HepG2 (cell line): ENCODE results near the gene BATF3. TPM values are rescaled to one million over a fixed set of nuclear protein-coding genes. Genes with fewer than 3 reads are reported as not detected.

ENCODE experiments used
- FOXA3 ChIP-seq: IDR thresholded peaks from 2 replicates; pipeline ENCODE4 v1.6.1; 2016; ENCODE audit warnings: missing genetic modification reagents, missing compliant biosample characterization
- HNF1B ChIP-seq: sonication (generic); formaldehyde crosslinking; IDR thresholded peaks from 2 replicates; pipeline ENCODE4 v1.5.1; 2020; ENCODE audit warnings: mild to moderate bottlenecking, moderate library complexity, missing genetic modification reagents
- JDP2 ChIP-seq: sonication (generic); formaldehyde crosslinking; IDR thresholded peaks from 2 replicates; pipeline ENCODE4 v1.8.1; 2022; ENCODE audit warnings: missing genetic modification reagents, borderline replicate concordance
- MAZ ChIP-seq, 2 experiments: sonication (generic) in 1 of 2; formaldehyde crosslinking in 1 of 2; IDR thresholded peaks; 2 replicates each; pipeline versions ENCODE4 v1.5.0 to v1.6.1; 2012 to 2020; ENCODE audit warnings: low read depth in 2 of 2, mild to moderate bottlenecking in 2 of 2, borderline replicate concordance in 1 of 2, improper control_type of control experiment in 1 of 2, low read length in 1 of 2, missing genetic modification reagents in 1 of 2, moderate library complexity in 1 of 2
- MYC ChIP-seq: sonication (generic); formaldehyde crosslinking; IDR thresholded peaks from 2 replicates; pipeline ENCODE4 v1.9.0; 2021; ENCODE audit warnings: missing genetic modification reagents, borderline replicate concordance
- ZBTB43 ChIP-seq: sonication (generic); formaldehyde crosslinking; conservative IDR thresholded peaks from 2 replicates; pipeline ENCODE4 v1.4.0; 2020; ENCODE audit warnings: missing genetic modification reagents
- ZNF564 ChIP-seq: sonication (generic); formaldehyde crosslinking; IDR thresholded peaks from 2 replicates; pipeline ENCODE4 v1.8.1; 2023; ENCODE audit warnings: mild to moderate bottlenecking, missing genetic modification reagents
- polyA plus RNA-seq, 8 experiments: library from polyadenylated mRNA; depleted of rRNA in 3 of 8; stranded (reverse) in 7 of 8; unstranded in 1 of 8; fragments of >200 nt; fragmentation: Illumina TruSeq in 4 of 8; extraction: Trizol in 4 of 8; gene quantifications; 2 replicates each; pipeline versions ENCODE4 v1.2.1 to v1.2.3, GENCODE V29; 2011 to 2016; ENCODE audit warnings: low read depth in 4 of 8, missing spikeins in 1 of 8, mixed read lengths in 1 of 8; ENCODE audit not compliant: insufficient read depth in 1 of 8
- total RNA-seq, 5 experiments: library from RNA; depleted of rRNA; stranded (reverse); fragments of >200 nt; fragmentation: Illumina TruSeq; extraction: Trizol; gene quantifications; 2 replicates each; pipeline ENCODE4 v1.2.3, GENCODE V29; 2016; ENCODE audit warnings: low read depth in 1 of 5
- TF ChIP-seq, protein P1 (sequence below): sonication (generic); formaldehyde crosslinking; IDR thresholded peaks from 2 replicates; pipeline ENCODE4 v1.4.0; 2020; ENCODE audit warnings: missing genetic modification reagents, mild to moderate bottlenecking, borderline replicate concordance
- TF ChIP-seq, protein P2 (sequence below): IDR thresholded peaks from 2 replicates; pipeline ENCODE4 v1.6.1; 2018; ENCODE audit warnings: missing genetic modification reagents
- TF ChIP-seq, protein P3 (sequence below): IDR thresholded peaks from 2 replicates; pipeline ENCODE4 v1.6.1; 2018; ENCODE audit warnings: missing genetic modification reagents, mild to moderate bottlenecking, missing compliant biosample characterization
- TF ChIP-seq, protein P4 (sequence below): sonication (generic); formaldehyde crosslinking; IDR thresholded peaks from 2 replicates; pipeline ENCODE4 v1.4.0; 2020; ENCODE audit warnings: missing genetic modification reagents
- TF ChIP-seq, protein P5 (sequence below): sonication (generic); formaldehyde crosslinking; IDR thresholded peaks from 2 replicates; pipeline ENCODE4 v1.8.1; 2023; ENCODE audit warnings: mild to moderate bottlenecking, moderate library complexity, missing genetic modification reagents

The BATF3 gene
- total and polyA plus RNA-seq, 2 of the 13 experiments (the other 11 are each of a cell fraction or from before 2014, with no cell fraction given), result 0.13 TPM; not detected in 1

- TF ChIP-seq, protein P1, sequence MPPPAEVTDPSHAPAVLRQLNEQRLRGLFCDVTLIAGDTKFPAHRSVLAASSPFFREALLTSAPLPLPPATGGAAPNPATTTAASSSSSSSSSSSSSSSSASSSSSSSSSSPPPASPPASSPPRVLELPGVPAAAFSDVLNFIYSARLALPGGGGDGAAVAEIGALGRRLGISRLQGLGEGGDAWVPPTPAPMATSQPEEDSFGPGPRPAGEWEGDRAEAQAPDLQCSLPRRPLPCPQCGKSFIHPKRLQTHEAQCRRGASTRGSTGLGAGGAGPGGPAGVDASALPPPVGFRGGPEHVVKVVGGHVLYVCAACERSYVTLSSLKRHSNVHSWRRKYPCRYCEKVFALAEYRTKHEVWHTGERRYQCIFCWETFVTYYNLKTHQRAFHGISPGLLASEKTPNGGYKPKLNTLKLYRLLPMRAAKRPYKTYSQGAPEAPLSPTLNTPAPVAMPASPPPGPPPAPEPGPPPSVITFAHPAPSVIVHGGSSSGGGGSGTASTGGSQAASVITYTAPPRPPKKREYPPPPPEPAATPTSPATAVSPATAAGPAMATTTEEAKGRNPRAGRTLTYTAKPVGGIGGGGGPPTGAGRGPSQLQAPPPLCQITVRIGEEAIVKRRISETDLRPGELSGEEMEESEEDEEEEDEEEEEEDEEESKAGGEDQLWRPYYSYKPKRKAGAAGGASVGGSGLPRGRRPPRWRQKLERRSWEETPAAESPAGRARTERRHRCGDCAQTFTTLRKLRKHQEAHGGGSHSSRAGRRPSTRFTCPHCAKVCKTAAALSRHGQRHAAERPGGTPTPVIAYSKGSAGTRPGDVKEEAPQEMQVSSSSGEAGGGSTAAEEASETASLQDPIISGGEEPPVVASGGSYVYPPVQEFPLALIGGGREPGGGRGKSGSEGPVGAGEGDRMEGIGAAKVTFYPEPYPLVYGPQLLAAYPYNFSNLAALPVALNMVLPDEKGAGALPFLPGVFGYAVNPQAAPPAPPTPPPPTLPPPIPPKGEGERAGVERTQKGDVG (CRISPR knock-in tag), result 0 out of 2 replicates have a peak, but pooled peaks have one; percentile 35
- TF ChIP-seq ZNF564 (CRISPR knock-in tag), result 0 out of 2 replicates have a peak, but pooled peaks have one; percentile 32
- TF ChIP-seq, protein P2, sequence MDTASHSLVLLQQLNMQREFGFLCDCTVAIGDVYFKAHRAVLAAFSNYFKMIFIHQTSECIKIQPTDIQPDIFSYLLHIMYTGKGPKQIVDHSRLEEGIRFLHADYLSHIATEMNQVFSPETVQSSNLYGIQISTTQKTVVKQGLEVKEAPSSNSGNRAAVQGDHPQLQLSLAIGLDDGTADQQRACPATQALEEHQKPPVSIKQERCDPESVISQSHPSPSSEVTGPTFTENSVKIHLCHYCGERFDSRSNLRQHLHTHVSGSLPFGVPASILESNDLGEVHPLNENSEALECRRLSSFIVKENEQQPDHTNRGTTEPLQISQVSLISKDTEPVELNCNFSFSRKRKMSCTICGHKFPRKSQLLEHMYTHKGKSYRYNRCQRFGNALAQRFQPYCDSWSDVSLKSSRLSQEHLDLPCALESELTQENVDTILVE (CRISPR knock-in tag), result peak; percentile 24; the same call in 1 of the 2 replicates
- TF ChIP-seq ZBTB43 (CRISPR knock-in tag), result 0 out of 2 replicates have a peak, but pooled peaks have one; percentile 27
- TF ChIP-seq FOXA3 (CRISPR knock-in tag), result peak; percentile 28; the same call in 1 of the 2 replicates
- TF ChIP-seq HNF1B (CRISPR knock-in tag), result 0 out of 2 replicates have a peak, but pooled peaks have one; percentile 58
- TF ChIP-seq, protein P3, sequence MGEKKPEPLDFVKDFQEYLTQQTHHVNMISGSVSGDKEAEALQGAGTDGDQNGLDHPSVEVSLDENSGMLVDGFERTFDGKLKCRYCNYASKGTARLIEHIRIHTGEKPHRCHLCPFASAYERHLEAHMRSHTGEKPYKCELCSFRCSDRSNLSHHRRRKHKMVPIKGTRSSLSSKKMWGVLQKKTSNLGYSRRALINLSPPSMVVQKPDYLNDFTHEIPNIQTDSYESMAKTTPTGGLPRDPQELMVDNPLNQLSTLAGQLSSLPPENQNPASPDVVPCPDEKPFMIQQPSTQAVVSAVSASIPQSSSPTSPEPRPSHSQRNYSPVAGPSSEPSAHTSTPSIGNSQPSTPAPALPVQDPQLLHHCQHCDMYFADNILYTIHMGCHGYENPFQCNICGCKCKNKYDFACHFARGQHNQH (CRISPR knock-in tag), result peak; percentile 41; the same call in 1 of the 2 replicates
- TF ChIP-seq MYC, result peak; percentile 61; the same call in 1 of the 2 replicates
- no peak for TF ChIP-seq JDP2 (CRISPR knock-in tag)
- TF ChIP-seq, protein P4, sequence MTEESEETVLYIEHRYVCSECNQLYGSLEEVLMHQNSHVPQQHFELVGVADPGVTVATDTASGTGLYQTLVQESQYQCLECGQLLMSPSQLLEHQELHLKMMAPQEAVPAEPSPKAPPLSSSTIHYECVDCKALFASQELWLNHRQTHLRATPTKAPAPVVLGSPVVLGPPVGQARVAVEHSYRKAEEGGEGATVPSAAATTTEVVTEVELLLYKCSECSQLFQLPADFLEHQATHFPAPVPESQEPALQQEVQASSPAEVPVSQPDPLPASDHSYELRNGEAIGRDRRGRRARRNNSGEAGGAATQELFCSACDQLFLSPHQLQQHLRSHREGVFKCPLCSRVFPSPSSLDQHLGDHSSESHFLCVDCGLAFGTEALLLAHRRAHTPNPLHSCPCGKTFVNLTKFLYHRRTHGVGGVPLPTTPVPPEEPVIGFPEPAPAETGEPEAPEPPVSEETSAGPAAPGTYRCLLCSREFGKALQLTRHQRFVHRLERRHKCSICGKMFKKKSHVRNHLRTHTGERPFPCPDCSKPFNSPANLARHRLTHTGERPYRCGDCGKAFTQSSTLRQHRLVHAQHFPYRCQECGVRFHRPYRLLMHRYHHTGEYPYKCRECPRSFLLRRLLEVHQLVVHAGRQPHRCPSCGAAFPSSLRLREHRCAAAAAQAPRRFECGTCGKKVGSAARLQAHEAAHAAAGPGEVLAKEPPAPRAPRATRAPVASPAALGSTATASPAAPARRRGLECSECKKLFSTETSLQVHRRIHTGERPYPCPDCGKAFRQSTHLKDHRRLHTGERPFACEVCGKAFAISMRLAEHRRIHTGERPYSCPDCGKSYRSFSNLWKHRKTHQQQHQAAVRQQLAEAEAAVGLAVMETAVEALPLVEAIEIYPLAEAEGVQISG (CRISPR knock-in tag), result peak; percentile 35; the same call in 1 of the 2 replicates
- TF ChIP-seq, protein P5, sequence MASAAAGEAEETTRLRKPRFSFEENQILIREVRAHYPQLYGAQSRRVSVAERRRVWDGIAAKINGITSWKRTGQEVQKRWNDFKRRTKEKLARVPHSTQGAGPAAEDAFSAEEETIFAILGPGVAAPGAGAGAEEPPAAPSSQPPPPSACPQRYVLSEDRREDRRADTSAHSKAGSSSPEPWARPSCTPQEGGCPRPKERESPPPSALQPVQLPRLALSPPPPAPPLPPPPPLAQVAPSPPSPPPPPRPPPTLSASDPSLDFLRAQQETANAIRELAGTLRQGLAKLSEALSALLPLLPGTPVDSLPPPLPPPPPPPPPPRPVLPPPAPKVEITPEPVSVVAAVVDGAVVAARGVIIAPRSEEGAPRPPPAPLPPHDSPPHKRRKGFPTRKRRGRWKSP (CRISPR knock-in tag), result peak; percentile 45; the same call in 1 of the 2 replicates
- TF ChIP-seq MAZ (IDR thresholded peaks at IDR 0.05; ENCODE audit: borderline replicate concordance, low read depth, low read length), result 0 out of 2 replicates have a peak, but pooled peaks have one; percentile 42
- no peak for TF ChIP-seq MAZ (CRISPR knock-in tag; IDR thresholded peaks at IDR 0.05; ENCODE audit: low read depth)
Measured at GRCh38 chr1:212665241-212666115, 34.2 kb downstream of the BATF3 start (continued).
